Neural cell (in vitro differentiated cells): ENCODE results near the gene NME3.

Experiments
- EP300 ChIP-seq: fragments of 450-650 bp; conservative IDR thresholded peaks from 2 replicates; pipeline ENCODE4 v1.6.1; 2014; ENCODE audit warnings: antibody characterized with exemption, mild to moderate bottlenecking, moderate library complexity; ENCODE audit not compliant: poor library complexity, severe bottlenecking
- EZH2 ChIP-seq: fragments of 200-600, 300-800 bp; shearing (Covaris generic), sonication (generic); IDR thresholded peaks from 2 replicates; pipeline ENCODE4 v1.6.1; 2014; ENCODE audit warnings: antibody characterized with exemption, low read length, borderline replicate concordance, mild to moderate bottlenecking; ENCODE audit not compliant: insufficient read depth, poor library complexity, severe bottlenecking
- POLR2AphosphoS5 ChIP-seq: IDR thresholded peaks from 2 replicates; pipeline ENCODE4 v1.6.1; 2012
- RAD21 ChIP-seq: fragments of 450-650 bp; conservative IDR thresholded peaks from 2 replicates; pipeline ENCODE4 v1.6.1; 2014; ENCODE audit warnings: antibody characterized with exemption, mild to moderate bottlenecking, moderate library complexity
- SMC3 ChIP-seq: fragments of 450-650 bp; conservative IDR thresholded peaks from 2 replicates; pipeline ENCODE4 v1.6.1; 2014; ENCODE audit warnings: antibody characterized with exemption, mild to moderate bottlenecking, moderate library complexity; ENCODE audit not compliant: poor library complexity
- TF ChIP-seq, protein P1 (sequence below): fragments of 450-650 bp; IDR thresholded peaks from 2 replicates; pipeline ENCODE4 v1.5.1; 2014; ENCODE audit warnings: antibody characterized with exemption, mild to moderate bottlenecking, moderate library complexity; ENCODE audit not compliant: poor library complexity, severe bottlenecking

DNA sequence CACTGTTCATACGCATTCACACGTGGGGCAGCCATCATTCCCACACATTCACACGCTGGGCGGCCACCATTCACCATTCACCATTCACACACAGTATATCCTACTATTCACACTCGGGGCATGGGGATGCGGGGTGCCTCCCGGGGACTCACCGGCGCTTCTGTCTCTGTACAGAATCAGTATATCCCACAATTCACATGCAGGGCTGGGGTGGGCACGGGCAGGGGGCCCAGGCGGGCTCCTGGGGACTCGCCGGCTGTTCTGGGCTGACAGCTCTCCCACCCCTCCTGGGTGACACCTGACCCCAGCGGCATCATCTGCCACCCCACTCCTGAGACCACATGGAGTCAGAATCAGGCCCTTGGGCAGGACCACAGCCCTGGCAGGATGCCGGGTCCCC is 9.6 kb downstream of the NME3 start:
- TF ChIP-seq, protein P1, sequence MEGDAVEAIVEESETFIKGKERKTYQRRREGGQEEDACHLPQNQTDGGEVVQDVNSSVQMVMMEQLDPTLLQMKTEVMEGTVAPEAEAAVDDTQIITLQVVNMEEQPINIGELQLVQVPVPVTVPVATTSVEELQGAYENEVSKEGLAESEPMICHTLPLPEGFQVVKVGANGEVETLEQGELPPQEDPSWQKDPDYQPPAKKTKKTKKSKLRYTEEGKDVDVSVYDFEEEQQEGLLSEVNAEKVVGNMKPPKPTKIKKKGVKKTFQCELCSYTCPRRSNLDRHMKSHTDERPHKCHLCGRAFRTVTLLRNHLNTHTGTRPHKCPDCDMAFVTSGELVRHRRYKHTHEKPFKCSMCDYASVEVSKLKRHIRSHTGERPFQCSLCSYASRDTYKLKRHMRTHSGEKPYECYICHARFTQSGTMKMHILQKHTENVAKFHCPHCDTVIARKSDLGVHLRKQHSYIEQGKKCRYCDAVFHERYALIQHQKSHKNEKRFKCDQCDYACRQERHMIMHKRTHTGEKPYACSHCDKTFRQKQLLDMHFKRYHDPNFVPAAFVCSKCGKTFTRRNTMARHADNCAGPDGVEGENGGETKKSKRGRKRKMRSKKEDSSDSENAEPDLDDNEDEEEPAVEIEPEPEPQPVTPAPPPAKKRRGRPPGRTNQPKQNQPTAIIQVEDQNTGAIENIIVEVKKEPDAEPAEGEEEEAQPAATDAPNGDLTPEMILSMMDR, result no peak
- TF ChIP-seq RAD21 (no peak), EZH2 (no peak), EP300 (no peak), SMC3 (no peak), POLR2AphosphoS5 (no peak)
